Activated naive CD4-positive, alpha-beta T cell treated with anti-CD3 and anti-CD28 coated beads, Interleukin-2, amount 10 ng/mL, durations not matched to agents 7 days and 5 days (primary cell): ENCODE data around the gene STYXL2.

ENCODE experiments used
- CTCF ChIA-PET: fragments of 350-600 bp; sonication (Branson Sonifier 250); formaldehyde crosslinking; loops from one replicate; lab custom pipeline; 2021; ENCODE audit warnings: antibody characterized with exemption; lab: Charles Lee
- DNase-seq: peaks from one replicate; pipeline ENCODE4 v3.0.0-alpha.2; 2020
- H3K27ac Mint-ChIP-seq: one replicate; pipeline ENCODE4 v1.8.0; 2021; ENCODE audit warnings: mild to moderate bottlenecking, moderate library complexity, mixed read lengths
- H3K27me3 Mint-ChIP-seq: one replicate; pipeline ENCODE4 v1.8.0; 2021; ENCODE audit warnings: mild to moderate bottlenecking, mixed read lengths
- H3K36me3 Mint-ChIP-seq: one replicate; pipeline ENCODE4 v1.8.0; 2021; ENCODE audit warnings: mixed read lengths
- H3K4me1 Mint-ChIP-seq: one replicate; pipeline ENCODE4 v1.8.0; 2021; ENCODE audit warnings: mixed read lengths
- H3K4me3 Mint-ChIP-seq: one replicate; pipeline ENCODE4 v1.8.0; 2021; ENCODE audit warnings: mild to moderate bottlenecking, moderate library complexity, mixed read lengths
- H3K9me3 Mint-ChIP-seq: one replicate; pipeline ENCODE4 v1.8.0; 2021; ENCODE audit warnings: mixed read lengths

Gene STYXL2

GRCh38 chr1:167065471-167065870 lies 28.4 kb upstream of the STYXL2 start:
- Mint-ChIP-seq H3K4me1 (no peaks in the 10 kb centered on the region), H3K9me3 (no peaks in the 10 kb centered on the region), H3K27me3 (peaks cover 3% of the 10 kb centered on the region), H3K4me3 (no peak overlapping the region), H3K27ac (no peak overlapping the region), H3K36me3 (no peaks in the 10 kb centered on the region)
- CTCF ChIA-PET = interaction anchor here (0.7 to 18.3 kb wide), 10 partner anchors 53 to 491 kb away, joined by 3 to 682 read pairs (median 5); partner anchors contain the start of gene POU2F1
- DNase-seq = no peak

DNA sequence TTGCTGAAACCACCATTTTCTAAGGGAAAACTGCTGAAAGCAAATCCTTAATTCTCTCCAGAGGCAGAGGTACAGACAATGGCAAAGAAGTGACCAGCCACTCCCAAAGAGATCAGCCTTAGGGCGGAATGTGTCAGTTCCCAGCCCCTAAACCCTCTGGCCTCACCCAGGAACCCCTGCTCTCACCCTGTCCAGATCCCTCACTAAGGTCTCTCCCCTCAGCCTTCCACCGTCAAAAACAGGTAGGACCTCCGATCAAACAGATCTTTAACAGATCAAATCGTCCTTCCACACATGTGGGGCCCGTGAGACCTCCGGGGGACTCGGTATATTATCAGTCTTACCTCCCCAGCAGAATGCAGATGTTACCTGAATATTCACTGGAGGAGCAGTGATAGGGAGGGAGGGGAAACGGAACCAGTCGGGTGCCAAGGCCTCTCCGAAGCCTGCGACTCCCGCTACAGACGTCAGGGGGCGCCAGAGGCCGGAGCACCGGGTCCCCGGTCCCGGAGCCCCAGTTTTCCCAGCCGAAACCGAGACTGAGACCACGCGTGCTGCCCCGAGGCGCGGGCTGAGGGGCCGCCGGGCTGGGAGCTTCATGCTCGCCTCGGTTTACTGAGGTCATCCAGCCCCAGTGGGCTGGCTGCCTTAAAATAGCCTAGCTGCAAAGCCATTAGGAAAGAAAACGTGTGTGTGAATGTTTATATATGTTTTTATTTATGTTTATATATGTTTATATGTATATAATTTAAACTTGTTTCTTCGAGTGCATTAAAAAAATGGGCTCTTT lies 27.3 kb upstream of the STYXL2 start:
- H3K4me1 Mint-ChIP-seq = no peaks in the 10 kb centered on the region
- H3K36me3 Mint-ChIP-seq = no peaks in the 10 kb centered on the region
- CTCF ChIA-PET = interaction anchor here (0.7 to 18.3 kb wide), 16 partner anchors 13 to 490 kb away, joined by 3 to 682 read pairs (median 4); partner anchors contain the start of gene POU2F1
- peaks cover 3% of the 10 kb centered on the region for H3K27me3 Mint-ChIP-seq
- DNase-seq = peak; percentile 84
- H3K4me3 Mint-ChIP-seq = no peak overlapping the region
- H3K27ac Mint-ChIP-seq = no peak overlapping the region
- no peaks in the 10 kb centered on the region for H3K9me3 Mint-ChIP-seq

GRCh38 chr1:167067904-167068303 lies 26.0 kb upstream of the STYXL2 start:
- H3K4me3 Mint-ChIP-seq = no peak overlapping the region
- H3K36me3 Mint-ChIP-seq = no peaks in the 10 kb centered on the region
- no peaks in the 10 kb centered on the region for H3K9me3 Mint-ChIP-seq
- DNase-seq = no peak
- H3K27ac Mint-ChIP-seq = no peak overlapping the region
- CTCF ChIA-PET = no interaction called here
- H3K27me3 Mint-ChIP-seq = peaks cover 3% of the 10 kb centered on the region
- H3K4me1 Mint-ChIP-seq = no peaks in the 10 kb centered on the region

GRCh38 chr1:167068761-167069160 lies 25.1 kb upstream of the STYXL2 start:
- Mint-ChIP-seq H3K27me3 (peaks cover 3% of the 10 kb centered on the region), H3K27ac (no peak overlapping the region), H3K36me3 (no peaks in the 10 kb centered on the region), H3K4me3 (no peak overlapping the region), H3K9me3 (no peaks in the 10 kb centered on the region), H3K4me1 (no peaks in the 10 kb centered on the region)
- CTCF ChIA-PET = interaction anchor here (0.6 to 1.5 kb wide), 7 partner anchors 13 to 472 kb away, joined by 3 to 9 read pairs (median 3); no protein-coding TSS in a partner anchor
- DNase-seq = no peak

GRCh38 chr1:167071286-167071685 lies 22.6 kb upstream of the STYXL2 start:
- Mint-ChIP-seq H3K36me3 (no peaks in the 10 kb centered on the region), H3K27me3 (peaks cover 10% of the 10 kb centered on the region), H3K4me1 (peaks cover 15% of the 10 kb centered on the region), H3K4me3 (no peak overlapping the region), H3K27ac (no peak overlapping the region), H3K9me3 (no peaks in the 10 kb centered on the region)
- no peak for DNase-seq
- CTCF ChIA-PET = interaction anchor here (0.7 to 1.9 kb wide), 2 partner anchors 12 to 462 kb away, joined by 3 to 4 read pairs; no protein-coding TSS in a partner anchor

DNA sequence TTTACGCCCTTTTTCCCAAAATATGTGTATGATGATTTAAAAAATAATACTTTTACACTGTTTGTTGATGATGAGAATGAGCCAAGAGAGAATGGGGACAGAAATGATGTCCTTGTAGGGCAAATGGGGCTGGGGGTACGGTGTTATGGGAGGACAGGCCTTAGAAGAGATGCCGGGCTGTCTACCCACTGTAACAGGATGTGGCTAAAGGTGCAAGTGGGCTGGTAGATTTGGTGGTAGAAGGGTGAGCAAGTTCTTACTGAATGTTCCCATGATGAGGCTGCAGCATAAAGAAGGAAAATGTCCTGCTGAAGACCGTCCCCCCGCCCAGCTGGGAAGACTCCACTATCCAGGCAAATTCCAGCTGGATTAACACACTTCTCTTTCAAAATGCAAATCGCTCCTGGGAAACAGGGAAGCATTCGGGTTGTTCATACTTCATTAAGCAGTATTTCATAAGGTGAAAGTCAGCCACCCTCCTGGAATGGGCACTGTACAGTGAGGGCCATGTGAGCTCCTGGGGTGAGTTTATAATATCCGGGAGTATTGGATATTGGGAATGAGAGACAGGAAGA lies 17.7 kb upstream of the STYXL2 start:
- Mint-ChIP-seq H3K27ac (no peak overlapping the region), H3K27me3 (peaks cover 17% of the 10 kb centered on the region), H3K36me3 (no peaks in the 10 kb centered on the region), H3K4me1 (peaks cover 18% of the 10 kb centered on the region), H3K4me3 (no peak overlapping the region), H3K9me3 (no peaks in the 10 kb centered on the region)
- CTCF ChIA-PET = interaction anchor here (1.1 to 1.5 kb wide), 2 partner anchors 40 to 166 kb away, joined by 3 read pairs; no protein-coding TSS in a partner anchor
- no peak for DNase-seq

DNA sequence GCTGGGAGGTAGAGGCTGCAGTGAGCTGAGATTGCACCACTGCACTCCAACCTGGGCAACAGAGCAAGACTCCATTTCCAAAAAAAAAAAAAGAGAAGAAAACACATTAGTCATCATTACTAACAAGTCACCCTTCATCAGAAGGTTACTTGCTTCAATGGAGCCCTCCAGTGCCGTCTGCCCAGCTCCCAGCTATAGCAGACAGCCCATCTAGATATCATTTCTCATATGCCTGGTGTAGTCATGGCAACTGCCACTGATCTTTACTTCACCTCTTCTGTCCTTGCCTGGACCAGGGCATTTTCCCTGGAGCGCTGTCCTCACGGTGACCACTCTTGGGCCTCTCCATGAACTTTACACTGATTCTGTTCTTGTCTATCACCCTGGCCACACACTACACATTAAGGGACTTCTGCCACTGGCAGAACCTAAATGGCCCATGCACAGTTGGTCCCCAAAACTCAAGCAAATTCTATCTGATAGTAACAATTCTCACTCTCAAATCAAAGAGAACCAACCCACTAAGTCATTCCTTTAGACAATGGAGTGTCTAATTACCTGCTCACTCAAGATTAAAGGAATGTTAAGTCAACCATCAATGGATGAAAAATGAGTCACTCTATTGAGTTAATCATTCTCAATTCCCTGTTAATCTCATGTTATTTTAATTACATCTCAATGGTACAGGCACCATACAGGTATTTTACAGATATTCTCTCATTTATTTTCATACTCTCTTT lies 16.6 kb upstream of the STYXL2 start:
- H3K27ac Mint-ChIP-seq = no peak overlapping the region
- CTCF ChIA-PET = interaction anchor here (1.1 to 1.5 kb wide), 3 partner anchors 31 to 167 kb away, joined by 3 to 4 read pairs (median 3); no protein-coding TSS in a partner anchor
- H3K9me3 Mint-ChIP-seq = no peaks in the 10 kb centered on the region
- peaks cover 18% of the 10 kb centered on the region for H3K27me3 Mint-ChIP-seq
- peaks cover 18% of the 10 kb centered on the region for H3K4me1 Mint-ChIP-seq
- H3K36me3 Mint-ChIP-seq = no peaks in the 10 kb centered on the region
- no peak for DNase-seq
- H3K4me3 Mint-ChIP-seq = no peak overlapping the region

GRCh38 chr1:167077868-167078210 lies 16.0 kb upstream of the STYXL2 start:
- peaks cover 18% of the 10 kb centered on the region for H3K4me1 Mint-ChIP-seq
- CTCF ChIA-PET = interaction anchor here (1.1 kb wide), 1 partner anchor 31 kb away, joined by 4 read pairs; no protein-coding TSS in a partner anchor

DNA sequence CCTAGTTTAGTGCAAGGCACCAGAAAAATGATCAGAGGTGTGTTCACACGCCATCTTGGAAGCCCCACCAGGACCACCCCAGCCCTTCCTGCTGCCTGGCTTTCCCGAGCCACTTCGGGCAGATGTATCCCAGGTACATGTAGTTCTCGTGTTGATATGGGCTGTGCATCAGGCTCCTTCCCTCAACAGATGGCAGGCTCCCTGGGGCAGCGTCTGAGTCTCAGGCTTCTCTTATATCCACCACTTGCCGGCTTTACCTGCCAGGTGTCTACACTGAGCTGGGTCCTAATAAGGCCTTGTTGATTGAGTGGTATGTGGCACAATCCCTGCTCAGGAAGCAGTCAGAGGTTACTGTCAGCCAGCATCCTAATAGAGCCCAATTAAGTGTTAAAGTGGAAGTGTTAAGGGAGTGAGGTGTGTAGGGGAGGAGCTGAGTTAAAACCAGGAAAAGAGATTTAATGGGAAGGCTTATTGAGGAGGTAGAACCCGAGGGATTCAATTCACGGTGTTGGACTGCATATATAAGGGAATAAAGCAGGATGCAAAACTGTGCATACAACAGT lies 12.2 kb upstream of the STYXL2 start:
- Mint-ChIP-seq H3K4me3 (no peak overlapping the region), H3K4me1 (no peaks in the 10 kb centered on the region), H3K9me3 (no peaks in the 10 kb centered on the region), H3K27me3 (peaks cover 16% of the 10 kb centered on the region), H3K36me3 (no peaks in the 10 kb centered on the region), H3K27ac (no peak overlapping the region)
- CTCF ChIA-PET = interaction anchor here (1.0 to 1.5 kb wide), 2 partner anchors 13 to 22 kb away, joined by 3 to 5 read pairs; no protein-coding TSS in a partner anchor
- DNase-seq = no peak

More at GRCh38 chr1:167077868-167078210, 16.0 kb upstream of the STYXL2 start:
- Mint-ChIP-seq H3K36me3 (no peaks in the 10 kb centered on the region), H3K4me3 (no peak overlapping the region), H3K27me3 (peaks cover 24% of the 10 kb centered on the region), H3K27ac (no peak overlapping the region), H3K9me3 (no peaks in the 10 kb centered on the region)
- no peak for DNase-seq

DNA sequence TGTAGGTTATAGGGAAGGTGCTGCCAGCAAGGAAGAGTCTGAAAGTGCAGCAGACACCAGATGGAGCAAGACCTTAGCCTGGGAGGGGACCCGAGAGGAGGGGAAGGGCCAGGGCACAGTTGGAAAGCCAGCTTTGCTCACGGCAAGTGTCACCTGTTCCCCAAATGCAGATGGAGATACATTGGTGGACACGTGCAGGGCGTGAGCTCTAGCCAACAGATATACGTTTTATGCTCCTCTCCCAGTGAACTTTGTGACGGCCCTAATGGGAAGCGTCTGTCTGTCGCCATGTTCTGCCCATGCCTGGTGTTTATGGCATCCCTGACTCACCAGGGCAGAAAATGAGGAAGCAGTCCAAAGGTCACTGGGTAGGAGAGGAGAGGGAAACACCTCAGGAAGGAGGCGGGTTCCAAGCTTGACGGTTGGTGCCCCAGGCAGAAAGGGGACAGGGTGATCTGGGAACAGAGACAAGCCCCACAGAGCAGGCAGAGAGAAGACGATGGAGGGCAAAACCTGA lies 11.3 kb upstream of the STYXL2 start:
- Mint-ChIP-seq H3K4me3 (no peak overlapping the region), H3K9me3 (no peaks in the 10 kb centered on the region), H3K27me3 (peaks cover 16% of the 10 kb centered on the region), H3K36me3 (no peaks in the 10 kb centered on the region), H3K4me1 (no peaks in the 10 kb centered on the region), H3K27ac (no peak overlapping the region)
- CTCF ChIA-PET = interaction anchor here (0.5 to 1.5 kb wide), 3 partner anchors 9 to 23 kb away, joined by 3 to 5 read pairs (median 3); no protein-coding TSS in a partner anchor
- DNase-seq = no peak

- H3K27me3 Mint-ChIP-seq = peaks cover 16% of the 10 kb centered on the region
- CTCF ChIA-PET = interaction anchor here (1.4 kb wide), 1 partner anchor 16 kb away, joined by 4 read pairs; no protein-coding TSS in a partner anchor
- no peaks in the 10 kb centered on the region for H3K4me1 Mint-ChIP-seq
- no peaks in the 10 kb centered on the region for H3K36me3 Mint-ChIP-seq
- no peaks in the 10 kb centered on the region for H3K9me3 Mint-ChIP-seq
- H3K27ac Mint-ChIP-seq = no peak overlapping the region
- DNase-seq = no peak
- H3K4me3 Mint-ChIP-seq = no peak overlapping the region
Measured at GRCh38 chr1:167083066-167083665, 10.7 kb upstream of the STYXL2 start.

DNA sequence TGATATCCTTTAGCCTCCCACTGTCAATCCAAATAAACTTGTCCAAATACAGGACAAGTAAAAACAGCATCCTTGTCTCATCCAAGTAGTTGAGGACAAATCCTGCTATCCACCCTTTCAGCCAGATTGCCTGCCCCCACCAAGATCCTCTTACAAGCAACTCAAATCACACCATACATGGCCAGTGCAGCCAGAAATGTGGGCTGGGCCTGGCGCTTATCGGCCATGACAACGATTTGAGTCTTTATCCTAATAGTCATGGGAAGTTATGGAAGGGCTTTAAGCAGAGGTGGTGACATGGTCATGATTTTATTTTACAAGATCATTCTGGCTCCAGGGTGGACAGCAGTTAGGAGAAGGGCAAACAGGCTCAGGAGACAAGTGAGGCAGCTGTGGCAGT lies 10.0 kb upstream of the STYXL2 start:
- H3K4me3 Mint-ChIP-seq = no peak overlapping the region
- no peaks in the 10 kb centered on the region for H3K9me3 Mint-ChIP-seq
- DNase-seq = no peak
- H3K27ac Mint-ChIP-seq = no peak overlapping the region
- H3K36me3 Mint-ChIP-seq = no peaks in the 10 kb centered on the region
- CTCF ChIA-PET = interaction anchor here (0.9 to 1.6 kb wide), 3 partner anchors 17 to 36 kb away, joined by 3 to 4 read pairs (median 3); no protein-coding TSS in a partner anchor
- H3K4me1 Mint-ChIP-seq = peaks cover 2% of the 10 kb centered on the region
- peaks cover 12% of the 10 kb centered on the region for H3K27me3 Mint-ChIP-seq

DNA sequence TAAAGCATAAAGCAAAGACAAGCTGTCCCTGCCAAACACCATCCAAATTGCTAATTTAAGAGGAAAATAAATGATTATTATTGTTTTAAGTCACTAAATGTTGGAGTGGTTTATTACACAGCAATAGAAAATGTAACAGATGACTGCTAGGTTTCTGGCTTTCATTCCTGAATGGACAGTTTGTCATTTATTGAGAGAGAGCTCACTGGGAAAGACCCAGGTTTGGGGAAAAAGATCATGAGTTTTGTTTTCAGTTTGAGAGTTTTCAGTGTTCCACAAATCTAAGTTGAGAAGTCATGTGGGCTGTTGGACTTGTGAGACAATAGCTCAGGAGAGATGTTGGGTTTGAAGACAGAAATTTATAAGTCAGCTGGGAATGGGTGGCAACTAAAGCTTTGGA lies 9.1 kb upstream of the STYXL2 start:
- peaks cover 11% of the 10 kb centered on the region for H3K27me3 Mint-ChIP-seq
- H3K9me3 Mint-ChIP-seq = no peaks in the 10 kb centered on the region
- no peak overlapping the region for H3K27ac Mint-ChIP-seq
- H3K4me3 Mint-ChIP-seq = no peak overlapping the region
- H3K36me3 Mint-ChIP-seq = no peaks in the 10 kb centered on the region
- no peak for DNase-seq
- CTCF ChIA-PET = interaction anchor here (0.9 to 1.6 kb wide), 3 partner anchors 24 to 35 kb away, joined by 3 read pairs; no protein-coding TSS in a partner anchor
- H3K4me1 Mint-ChIP-seq = peaks cover 11% of the 10 kb centered on the region
